T1000 (cell line): ENCODE data around the gene NLRP1.

Experiments used
- DNase-seq: peaks from one replicate; lab custom pipeline; 2025; ENCODE audit warnings: mixed read lengths; lab: John Stamatoyannopoulos, UW

NLRP1 gene

GRCh38 chr17:5584383-5585286 lies at the start of gene NLRP1:
TSS of gene NLRP1 (minus strand) at chr17:5584509. CDS start at chr17:5583957, 552 bp downstream.
- peak; percentile 83 for DNase-seq

- DNase-seq, result no peak
These were observed 47.8 kb upstream of the NLRP1 start for GRCh38 chr17:5631958-5632590.

GRCh38 chr17:5630434-5630833 lies 46.1 kb upstream of the NLRP1 start:
- DNase-seq, result peak; percentile 31

- DNase-seq, result no peak
These were observed 44.8 kb upstream of the NLRP1 start for GRCh38 chr17:5629128-5629527.

- no peak for DNase-seq
These were observed 44.0 kb upstream of the NLRP1 start for GRCh38 chr17:5628262-5628661.

- DNase-seq, result no peak
These were observed 39.9 kb upstream of the NLRP1 start for GRCh38 chr17:5624211-5624610.

- no peak for DNase-seq
These were observed 37.4 kb upstream of the NLRP1 start for GRCh38 chr17:5621729-5622128.

- DNase-seq, result no peak
These were observed 36.7 kb upstream of the NLRP1 start for GRCh38 chr17:5621026-5621425.

- no peak for DNase-seq
These were observed 34.9 kb upstream of the NLRP1 start for GRCh38 chr17:5619088-5619740.

- no peak for DNase-seq
These were observed 34.2 kb upstream of the NLRP1 start for GRCh38 chr17:5618476-5618875.

- no peak for DNase-seq
These were observed 31.2 kb upstream of the NLRP1 start for GRCh38 chr17:5615476-5615875.

- no peak for DNase-seq
These were observed 26.6 kb upstream of the NLRP1 start for GRCh38 chr17:5610956-5611355.

- DNase-seq, result no peak
These were observed 24.2 kb upstream of the NLRP1 start for GRCh38 chr17:5608399-5609112.

- DNase-seq, result no peak
These were observed 23.6 kb upstream of the NLRP1 start for GRCh38 chr17:5607946-5608345.

GRCh38 chr17:5605452-5605851 lies 21.1 kb upstream of the NLRP1 start:
- DNase-seq, result no peak

- DNase-seq, result no peak
These were observed 15.7 kb upstream of the NLRP1 start for GRCh38 chr17:5600041-5600440.

- DNase-seq, result no peak
These were observed 14.1 kb upstream of the NLRP1 start for GRCh38 chr17:5598457-5598856.

GRCh38 chr17:5596421-5596820 lies 12.1 kb upstream of the NLRP1 start:
- DNase-seq, result no peak

GRCh38 chr17:5595831-5596230 lies 11.5 kb upstream of the NLRP1 start:
- no peak for DNase-seq

GRCh38 chr17:5592382-5592781 lies 8.1 kb upstream of the NLRP1 start:
- no peak for DNase-seq

- no peak for DNase-seq
These were observed 7.7 kb upstream of the NLRP1 start for GRCh38 chr17:5591966-5592365.

- DNase-seq, result no peak
These were observed 4.3 kb upstream of the NLRP1 start for GRCh38 chr17:5588584-5588983.
